ENCODE data around the gene IQGAP3.

IQGAP3 gene

DNA sequence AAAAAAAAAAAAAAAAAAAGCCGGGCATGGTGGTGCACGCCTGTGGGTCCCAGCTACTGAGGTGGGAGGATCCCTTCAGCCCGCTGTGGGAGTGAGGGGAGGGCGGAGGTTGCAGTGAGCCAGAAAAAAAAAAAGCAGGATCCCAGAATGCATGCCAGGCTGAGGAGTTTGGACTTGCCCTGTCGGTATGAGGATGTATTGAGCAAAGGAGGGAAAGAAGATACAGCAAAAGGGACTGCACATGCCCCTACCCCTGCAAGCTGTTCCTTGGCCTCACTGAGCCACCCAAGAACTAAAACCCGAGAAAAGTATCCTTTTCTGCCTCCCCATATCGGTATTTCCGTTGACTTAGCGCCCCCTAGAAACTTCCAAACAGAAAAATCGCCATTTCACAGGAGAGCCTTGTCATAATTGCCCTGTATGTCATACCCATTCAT, 30.2 kb upstream of the IQGAP3 start:
- WGBS, 2 experiments (ENCODE audit: insufficient coverage in 2 of 2) = 41 to 44% methylated on average over 8 of the region's 10 CpGs
- Histone ChIP-seq H3K9me3 (ENCODE audit: control insufficient read depth, low read length) (no peaks in the 10 kb centered on the region), H3K36me3 (ENCODE audit: control insufficient read depth, insufficient read depth, low read length) (peaks cover 22% of the 10 kb centered on the region), H3K4me3 (ENCODE audit: extremely low read depth, insufficient read depth, low read length, poor library complexity, severe bottlenecking) (no peak overlapping the region), H3K4me1 (ENCODE audit: control insufficient read depth, insufficient read depth, low read length, poor library complexity, severe bottlenecking) (no peaks in the 10 kb centered on the region), H3K27ac (ENCODE audit: low read depth, low read length, severe bottlenecking) (no peak overlapping the region)

DNA sequence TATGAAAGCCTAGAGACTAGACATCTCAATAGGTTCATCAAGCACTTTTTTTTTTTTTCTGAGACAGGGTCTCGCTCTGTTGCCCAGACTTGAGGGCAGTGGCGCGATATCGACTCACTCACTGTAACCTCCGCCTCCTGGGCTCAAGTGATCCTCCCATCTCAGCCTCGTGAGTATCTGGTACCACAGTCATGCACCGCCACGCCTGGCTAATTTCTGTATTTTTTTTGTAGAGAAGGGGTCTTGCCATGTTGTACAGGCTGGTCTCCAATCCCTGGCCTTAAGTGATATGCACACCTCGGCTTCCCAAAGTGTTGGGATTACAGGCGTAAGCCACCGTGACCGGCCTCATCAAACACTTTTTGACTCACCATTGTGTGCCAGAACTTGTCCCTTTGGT, 29.5 kb upstream of the IQGAP3 start:
- Histone ChIP-seq H3K4me3 (ENCODE audit: extremely low read depth, insufficient read depth, low read length, poor library complexity, severe bottlenecking) (peak overlapping the region; percentile 75), H3K9me3 (ENCODE audit: control insufficient read depth, low read length) (no peaks in the 10 kb centered on the region), H3K36me3 (ENCODE audit: control insufficient read depth, insufficient read depth, low read length) (peaks cover 29% of the 10 kb centered on the region), H3K4me1 (ENCODE audit: control insufficient read depth, insufficient read depth, low read length, poor library complexity, severe bottlenecking) (no peaks in the 10 kb centered on the region), H3K27ac (ENCODE audit: low read depth, low read length, severe bottlenecking) (peak overlapping the region; percentile 85)
- WGBS, 2 experiments (ENCODE audit: insufficient coverage in 2 of 2) = 90 to 92% methylated on average over 9 to 11 of the region's 12 CpGs

DNA sequence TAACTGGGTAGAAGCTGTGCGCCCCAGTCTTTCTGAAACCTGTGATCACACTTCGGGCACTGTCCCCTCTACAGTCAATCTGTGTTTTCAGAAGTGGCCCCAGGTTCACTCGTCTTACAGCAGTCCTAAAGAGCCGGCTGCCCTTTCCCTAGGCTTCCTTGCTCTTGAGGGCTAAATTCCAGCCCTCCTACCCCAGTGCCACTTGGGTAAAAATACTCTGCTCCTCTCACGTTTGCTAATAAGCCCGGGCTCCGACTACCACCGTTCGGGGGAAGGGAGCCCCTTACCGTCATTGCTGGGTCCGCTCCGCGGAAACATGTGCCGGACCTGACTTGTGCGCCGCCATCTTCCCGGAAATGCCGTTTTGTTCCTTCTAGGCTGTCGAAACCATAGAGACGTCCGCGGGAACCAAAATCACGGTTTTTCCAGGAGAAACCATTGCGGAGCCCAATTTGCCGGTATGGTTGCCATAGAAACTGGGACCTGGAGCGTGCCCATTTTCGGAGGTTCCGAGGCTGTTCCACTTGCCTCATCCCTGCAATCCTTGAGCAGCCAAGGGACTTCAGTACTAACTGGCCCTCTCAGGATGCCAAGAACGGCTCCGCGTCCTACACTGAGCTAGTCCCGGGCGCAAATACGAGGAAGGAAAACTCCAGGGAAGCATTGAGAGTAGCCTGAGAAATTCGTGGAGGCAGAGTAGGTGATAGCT, 28.9 kb upstream of the IQGAP3 start, which contains the start of gene GPATCH4:
Gene GPATCH4 (minus strand): TSS at position 358 of the 709 bp plus-strand sequence.
- Histone ChIP-seq H3K27ac (ENCODE audit: low read depth, low read length, severe bottlenecking) (peak within 1 kb of the TSS; percentile 85), H3K9me3 (ENCODE audit: control insufficient read depth, low read length) (no peaks in the 10 kb centered on the region), H3K36me3 (ENCODE audit: control insufficient read depth, insufficient read depth, low read length) (peaks cover 34% of the 10 kb centered on the region), H3K4me1 (ENCODE audit: control insufficient read depth, insufficient read depth, low read length, poor library complexity, severe bottlenecking) (no peaks in the 10 kb centered on the region), H3K4me3 (ENCODE audit: extremely low read depth, insufficient read depth, low read length, poor library complexity, severe bottlenecking) (peak within 1 kb of the TSS; percentile 75)
- 0 to 1% methylated on average over 35 of the region's 35 CpGs for WGBS, 2 experiments (ENCODE audit: insufficient coverage in 2 of 2)

GRCh38 chr1:156600733-156601121, 28.4 kb upstream of the IQGAP3 start:
- WGBS, 2 experiments (ENCODE audit: insufficient coverage in 2 of 2) = 1 to 5% methylated on average over 12 to 13 of the region's 13 CpGs

DNA sequence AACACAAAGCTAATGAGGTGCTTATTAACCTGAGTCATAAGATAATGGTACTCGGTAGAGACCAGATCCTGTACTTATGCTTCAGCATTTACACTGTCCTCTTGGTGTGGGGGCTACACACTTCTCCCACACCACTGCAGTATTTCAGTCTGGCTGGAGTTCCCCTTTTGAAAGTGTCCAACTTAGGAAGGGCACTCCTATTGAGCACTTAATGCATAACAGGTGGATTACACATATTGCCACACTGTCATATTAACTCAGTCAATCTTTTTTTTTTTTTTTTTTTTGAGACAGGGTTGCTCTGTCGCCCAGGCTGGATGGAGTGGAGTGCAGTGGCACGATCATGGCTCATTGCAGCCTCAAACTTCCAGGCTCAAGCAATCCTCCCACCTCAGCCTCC, 27.4 kb upstream of the IQGAP3 start:
- Histone ChIP-seq H3K9me3 (ENCODE audit: control insufficient read depth, low read length) (no peaks in the 10 kb centered on the region), H3K4me1 (ENCODE audit: control insufficient read depth, insufficient read depth, low read length, poor library complexity, severe bottlenecking) (no peaks in the 10 kb centered on the region), H3K36me3 (ENCODE audit: control insufficient read depth, insufficient read depth, low read length) (peaks cover 47% of the 10 kb centered on the region), H3K4me3 (ENCODE audit: extremely low read depth, insufficient read depth, low read length, poor library complexity, severe bottlenecking) (no peak overlapping the region), H3K27ac (ENCODE audit: low read depth, low read length, severe bottlenecking) (no peak overlapping the region)
- 93% methylated on average over 2 of the region's 3 CpGs; no CpG with 5 or more reads in 1 of the 2 experiments for WGBS, 2 experiments (ENCODE audit: insufficient coverage in 2 of 2)

More at GRCh38 chr1:156600733-156601121, 28.4 kb upstream of the IQGAP3 start:
- peaks cover 40% of the 10 kb centered on the region for H3K36me3 ChIP-seq (ENCODE audit: control insufficient read depth, insufficient read depth, low read length)
- no peaks in the 10 kb centered on the region for H3K4me1 ChIP-seq (ENCODE audit: control insufficient read depth, insufficient read depth, low read length, poor library complexity, severe bottlenecking)
- peak overlapping the region; percentile 75 for H3K4me3 ChIP-seq (ENCODE audit: extremely low read depth, insufficient read depth, low read length, poor library complexity, severe bottlenecking)
- no peaks in the 10 kb centered on the region for H3K9me3 ChIP-seq (ENCODE audit: control insufficient read depth, low read length)
- H3K27ac ChIP-seq (ENCODE audit: low read depth, low read length, severe bottlenecking) = peak overlapping the region; percentile 85

DNA sequence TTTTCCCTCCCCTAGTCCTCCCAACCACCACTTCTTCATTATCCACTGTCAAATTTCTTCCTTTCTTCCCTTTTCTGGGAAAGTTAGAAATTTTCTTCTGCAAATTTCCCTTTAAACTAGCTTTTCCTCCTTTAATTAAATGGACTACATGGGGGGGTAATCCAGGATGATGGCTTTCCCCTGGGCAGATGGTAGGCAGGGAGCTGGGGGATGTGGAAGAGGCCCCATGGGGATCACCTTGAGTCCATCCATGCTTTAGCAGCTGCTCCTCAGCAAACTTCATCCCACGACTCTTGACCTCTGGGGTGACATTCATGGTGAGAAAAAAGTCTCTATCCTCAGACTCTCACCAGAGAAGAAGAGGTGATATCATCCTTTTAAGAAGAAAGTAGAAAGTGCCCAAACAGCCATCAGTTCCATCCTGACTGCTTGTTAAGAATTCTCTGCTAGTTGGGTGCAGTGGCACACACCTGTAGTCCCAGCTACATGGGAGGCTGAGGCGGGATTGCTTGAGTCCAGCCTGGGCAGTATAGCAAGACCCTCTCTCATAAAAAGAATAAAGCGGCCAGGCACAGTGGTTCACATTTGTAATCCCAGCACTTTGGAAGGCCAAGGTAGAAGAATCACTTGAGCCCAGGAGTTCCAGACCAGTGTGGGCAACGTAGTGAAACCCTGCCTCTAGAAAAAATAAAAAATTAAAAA, 26.5 kb upstream of the IQGAP3 start:
- peaks cover 57% of the 10 kb centered on the region for H3K36me3 ChIP-seq (ENCODE audit: control insufficient read depth, insufficient read depth, low read length)
- no peaks in the 10 kb centered on the region for H3K9me3 ChIP-seq (ENCODE audit: control insufficient read depth, low read length)
- H3K27ac ChIP-seq (ENCODE audit: low read depth, low read length, severe bottlenecking) = no peak overlapping the region
- 100% methylated on average over 2 of the region's 4 CpGs; no CpG with 5 or more reads in 1 of the 2 experiments for WGBS, 2 experiments (ENCODE audit: insufficient coverage in 2 of 2)
- H3K4me3 ChIP-seq (ENCODE audit: extremely low read depth, insufficient read depth, low read length, poor library complexity, severe bottlenecking) = no peak overlapping the region
- no peaks in the 10 kb centered on the region for H3K4me1 ChIP-seq (ENCODE audit: control insufficient read depth, insufficient read depth, low read length, poor library complexity, severe bottlenecking)

DNA sequence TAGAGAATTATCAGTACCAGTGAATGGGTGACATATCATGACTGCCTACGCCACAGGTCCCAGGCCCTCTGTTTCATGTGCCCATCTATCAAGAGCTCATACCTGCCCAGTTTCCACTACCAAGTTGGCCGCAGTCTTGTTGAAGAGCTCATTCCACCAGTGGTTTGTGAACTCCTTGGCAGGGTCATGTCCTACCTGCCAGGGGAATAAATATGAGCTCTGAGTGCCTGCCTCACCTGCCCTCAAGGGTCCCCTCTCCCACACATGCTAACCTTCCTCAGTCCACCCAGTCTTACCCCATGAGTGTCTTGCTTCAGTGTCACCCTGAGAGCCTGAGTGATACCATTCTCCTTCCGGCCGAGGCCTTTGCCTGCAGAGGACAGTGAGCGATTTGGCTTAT, 25.8 kb upstream of the IQGAP3 start:
- H3K4me1 ChIP-seq (ENCODE audit: control insufficient read depth, insufficient read depth, low read length, poor library complexity, severe bottlenecking) = no peaks in the 10 kb centered on the region
- WGBS, 2 experiments (ENCODE audit: insufficient coverage in 2 of 2) = 91 to 94% methylated on average over 5 of the region's 5 CpGs
- H3K9me3 ChIP-seq (ENCODE audit: control insufficient read depth, low read length) = no peaks in the 10 kb centered on the region
- peaks cover 64% of the 10 kb centered on the region for H3K36me3 ChIP-seq (ENCODE audit: control insufficient read depth, insufficient read depth, low read length)
- no peak overlapping the region for H3K27ac ChIP-seq (ENCODE audit: low read depth, low read length, severe bottlenecking)
- no peak overlapping the region for H3K4me3 ChIP-seq (ENCODE audit: extremely low read depth, insufficient read depth, low read length, poor library complexity, severe bottlenecking)

DNA sequence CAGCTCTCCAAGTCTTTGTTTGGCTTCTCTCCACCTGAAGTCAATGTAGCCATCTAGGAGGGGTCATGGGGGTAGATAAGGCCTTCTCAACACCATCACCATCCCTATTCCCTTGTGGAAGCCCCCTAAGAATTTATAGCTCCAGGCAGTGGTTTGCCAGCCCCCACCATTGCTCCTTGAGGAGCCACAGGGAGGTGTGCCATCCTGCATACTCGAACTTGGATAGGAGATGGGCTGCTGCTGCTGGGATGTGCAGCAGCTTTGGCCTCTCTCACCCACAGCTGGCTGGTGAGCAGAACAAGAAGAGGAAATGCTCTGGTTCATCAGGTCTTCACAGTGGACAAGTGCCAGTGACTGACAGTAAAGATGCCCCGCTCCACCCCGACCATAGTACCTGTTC, 24.1 kb upstream of the IQGAP3 start:
- WGBS, 2 experiments (ENCODE audit: insufficient coverage in 2 of 2) = 100% methylated on average over 1 of the region's 3 CpGs; no CpG with 5 or more reads in 1 of the 2 experiments
- H3K36me3 ChIP-seq (ENCODE audit: control insufficient read depth, insufficient read depth, low read length) = peaks cover 69% of the 10 kb centered on the region
- H3K9me3 ChIP-seq (ENCODE audit: control insufficient read depth, low read length) = no peaks in the 10 kb centered on the region
- H3K4me1 ChIP-seq (ENCODE audit: control insufficient read depth, insufficient read depth, low read length, poor library complexity, severe bottlenecking) = no peaks in the 10 kb centered on the region
- no peak overlapping the region for H3K4me3 ChIP-seq (ENCODE audit: extremely low read depth, insufficient read depth, low read length, poor library complexity, severe bottlenecking)
- no peak overlapping the region for H3K27ac ChIP-seq (ENCODE audit: low read depth, low read length, severe bottlenecking)

DNA sequence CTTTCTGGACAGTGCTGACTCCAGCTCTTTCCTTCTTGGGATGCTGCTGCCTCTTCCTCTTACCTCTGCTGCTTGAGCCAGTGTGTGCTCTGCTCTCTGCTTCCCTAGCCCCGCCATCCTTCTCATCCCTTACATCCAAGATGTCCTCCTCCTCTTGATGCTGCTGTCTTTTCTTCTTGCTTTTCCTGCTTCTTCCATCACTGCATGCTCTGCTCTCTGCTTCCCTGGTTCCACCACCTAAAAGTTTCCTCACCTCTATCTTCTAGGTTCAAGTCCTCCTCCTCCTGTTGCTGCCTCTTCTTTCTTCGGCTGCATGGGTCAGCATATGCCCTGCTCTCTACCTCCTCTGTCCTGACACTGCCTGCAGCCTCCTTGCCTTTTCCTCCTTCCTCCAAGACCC, 22.7 kb upstream of the IQGAP3 start:
- no peak overlapping the region for H3K27ac ChIP-seq (ENCODE audit: low read depth, low read length, severe bottlenecking)
- no peaks in the 10 kb centered on the region for H3K9me3 ChIP-seq (ENCODE audit: control insufficient read depth, low read length)
- H3K4me3 ChIP-seq (ENCODE audit: extremely low read depth, insufficient read depth, low read length, poor library complexity, severe bottlenecking) = no peak overlapping the region
- no peaks in the 10 kb centered on the region for H3K4me1 ChIP-seq (ENCODE audit: control insufficient read depth, insufficient read depth, low read length, poor library complexity, severe bottlenecking)
- peaks cover 69% of the 10 kb centered on the region for H3K36me3 ChIP-seq (ENCODE audit: control insufficient read depth, insufficient read depth, low read length)
- WGBS, 2 experiments (ENCODE audit: insufficient coverage in 2 of 2) = 95 to 100% methylated on average over 2 of the region's 2 CpGs

GRCh38 chr1:156594190-156594589, 21.8 kb upstream of the IQGAP3 start:
- Histone ChIP-seq H3K27ac (ENCODE audit: low read depth, low read length, severe bottlenecking) (no peak overlapping the region), H3K4me3 (ENCODE audit: extremely low read depth, insufficient read depth, low read length, poor library complexity, severe bottlenecking) (no peak overlapping the region), H3K4me1 (ENCODE audit: control insufficient read depth, insufficient read depth, low read length, poor library complexity, severe bottlenecking) (no peaks in the 10 kb centered on the region), H3K36me3 (ENCODE audit: control insufficient read depth, insufficient read depth, low read length) (peaks cover 63% of the 10 kb centered on the region), H3K9me3 (ENCODE audit: control insufficient read depth, low read length) (no peaks in the 10 kb centered on the region)
- 89 to 96% methylated on average over 3 of the region's 3 CpGs for WGBS, 2 experiments (ENCODE audit: insufficient coverage in 2 of 2)

DNA sequence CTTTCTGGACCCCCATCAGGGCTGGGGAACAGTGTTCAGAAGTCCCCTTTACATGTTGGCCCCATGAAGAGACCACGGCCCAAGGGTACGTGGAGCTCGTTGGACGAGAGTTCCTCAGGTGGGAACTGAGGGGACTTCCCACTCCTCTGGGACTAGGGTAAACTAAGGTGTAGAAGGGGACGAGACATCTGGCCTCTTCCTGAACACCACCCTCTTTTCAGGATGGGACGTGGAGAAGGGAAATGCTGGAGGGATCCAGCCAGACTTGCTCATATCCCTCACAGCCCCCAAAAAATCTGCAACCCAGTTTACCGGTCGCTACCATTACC, 21.3 kb upstream of the IQGAP3 start:
- Histone ChIP-seq H3K27ac (ENCODE audit: low read depth, low read length, severe bottlenecking) (no peak overlapping the region), H3K4me1 (ENCODE audit: control insufficient read depth, insufficient read depth, low read length, poor library complexity, severe bottlenecking) (no peaks in the 10 kb centered on the region), H3K9me3 (ENCODE audit: control insufficient read depth, low read length) (no peaks in the 10 kb centered on the region), H3K36me3 (ENCODE audit: control insufficient read depth, insufficient read depth, low read length) (peaks cover 57% of the 10 kb centered on the region), H3K4me3 (ENCODE audit: extremely low read depth, insufficient read depth, low read length, poor library complexity, severe bottlenecking) (no peak overlapping the region)
- WGBS, 2 experiments (ENCODE audit: insufficient coverage in 2 of 2) = 97 to 98% methylated on average over 6 to 8 of the region's 8 CpGs
